CD4-positive, alpha-beta T cell treated with Interleukin-15 for 1 hour (primary cell): ENCODE measurements around the gene KRTAP5-5.
"Not testable (repeated sequence)": the region's sequence is repeated elsewhere in the genome, so short reads cannot be mapped to it uniquely, and the experiment has no call there.

ENCODE experiments used
- DNase-seq: peaks from one replicate; pipeline ENCODE4 v3.0.0-alpha.2; 2020

The KRTAP5-5 gene

GRCh38 chr11:1629326-1630185 is at the start of gene KRTAP5-5:
Gene KRTAP5-5 (plus strand): TSS chr11:1629775. CDS start chr11:1629841, 66 bp downstream.
- no peak for DNase-seq

DNA sequence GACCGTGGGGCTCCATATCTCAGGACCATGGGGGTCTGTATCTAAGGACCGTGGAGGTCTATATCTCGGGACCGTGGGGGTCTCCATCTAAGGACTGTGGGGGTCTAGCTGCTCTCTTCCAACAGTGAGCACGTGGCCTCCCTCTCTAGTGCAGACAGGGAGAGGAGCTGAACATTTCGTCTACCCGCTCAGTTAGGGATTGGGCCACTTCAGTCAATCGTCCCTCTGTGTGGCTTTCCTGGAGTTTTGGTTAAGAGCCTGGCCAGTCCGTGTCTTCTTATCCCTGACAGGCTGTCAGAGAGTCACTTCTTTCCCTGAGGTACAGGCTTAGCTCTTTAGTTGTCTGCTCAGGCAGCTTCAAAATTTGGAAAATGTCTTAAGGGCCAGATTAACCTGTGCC is 47.6 kb upstream of the KRTAP5-5 start:
- no peak for DNase-seq

DNA sequence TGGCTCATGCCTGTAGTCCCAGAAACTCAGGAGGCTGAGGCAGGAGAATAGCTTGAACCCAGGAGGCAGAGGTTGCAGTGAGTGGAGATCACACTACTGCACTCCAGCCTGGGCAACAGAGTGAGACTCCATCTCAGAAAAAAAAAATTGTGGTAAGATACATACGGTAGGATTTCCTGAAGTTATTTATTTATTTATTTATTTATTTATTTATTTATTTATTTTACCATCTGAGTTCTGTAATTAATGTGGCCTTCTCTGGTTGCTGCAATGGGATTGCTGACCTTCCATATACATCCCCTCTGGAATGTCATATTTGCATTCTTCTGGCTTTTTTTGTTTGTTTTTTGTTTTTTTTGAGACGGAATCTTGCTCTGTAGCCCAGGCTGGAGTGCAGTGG is 46.7 kb upstream of the KRTAP5-5 start:
- not testable (repeated sequence) for DNase-seq

DNA sequence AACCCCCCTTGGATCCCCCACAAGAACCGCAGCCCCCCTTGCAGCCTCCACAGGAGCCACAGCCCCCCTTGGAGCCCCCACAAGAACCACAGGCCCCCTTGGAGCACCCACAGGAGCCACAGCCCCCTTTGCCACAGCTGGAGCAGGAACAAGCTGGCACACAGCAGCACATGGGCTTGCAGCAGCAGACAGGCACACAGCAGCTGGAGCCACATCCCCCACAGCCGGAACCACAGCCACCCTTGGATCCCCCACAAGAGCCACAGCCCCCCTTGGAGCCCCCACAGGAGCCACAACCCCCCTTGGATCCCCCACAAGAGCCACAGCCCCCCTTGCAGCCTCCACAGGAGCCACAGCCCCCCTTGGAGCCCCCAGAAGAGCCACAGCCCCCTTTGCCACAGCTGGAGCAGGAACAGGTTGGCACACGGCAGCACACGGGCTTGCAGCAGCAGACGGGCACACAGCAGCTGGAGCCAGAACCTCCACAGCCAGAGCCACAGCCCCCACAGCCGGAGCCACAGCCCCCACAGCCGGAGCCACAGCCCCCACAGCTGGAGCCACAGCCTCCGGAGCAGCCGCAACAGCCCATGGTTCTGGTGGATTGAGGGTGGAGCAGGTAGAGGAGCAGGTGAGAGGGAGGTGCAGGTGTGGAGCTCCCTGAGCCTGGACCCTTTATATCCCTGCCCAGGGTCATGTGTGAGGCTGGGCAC is 44.8 kb upstream of the KRTAP5-5 start, which contains the start of gene KRTAP5-1:
Gene KRTAP5-1 (minus strand): TSS at position 623 of the 710 bp plus-strand sequence. CDS start 34 bp downstream, at position 589.
- DNase-seq = not testable (repeated sequence)

DNA sequence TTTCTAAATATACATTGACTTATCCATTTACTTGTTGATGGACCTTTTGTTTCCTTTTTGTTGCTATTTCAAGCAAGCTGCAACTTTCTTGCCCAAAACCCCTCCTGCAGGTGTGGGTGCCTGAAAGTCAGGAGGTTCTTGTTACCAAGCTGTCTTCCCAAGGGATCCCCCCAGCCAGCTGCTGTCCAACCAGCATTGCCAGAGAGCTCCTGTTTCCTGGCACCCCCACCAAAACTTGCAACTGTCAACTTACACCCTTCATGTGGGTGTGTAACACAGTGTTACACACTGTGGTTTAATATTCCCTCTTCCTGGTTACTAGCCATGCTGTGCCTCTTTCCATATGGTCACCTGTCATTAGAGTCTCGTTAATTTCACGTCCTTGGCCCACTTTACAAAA is 42.9 kb upstream of the KRTAP5-5 start:
- no peak for DNase-seq

DNA sequence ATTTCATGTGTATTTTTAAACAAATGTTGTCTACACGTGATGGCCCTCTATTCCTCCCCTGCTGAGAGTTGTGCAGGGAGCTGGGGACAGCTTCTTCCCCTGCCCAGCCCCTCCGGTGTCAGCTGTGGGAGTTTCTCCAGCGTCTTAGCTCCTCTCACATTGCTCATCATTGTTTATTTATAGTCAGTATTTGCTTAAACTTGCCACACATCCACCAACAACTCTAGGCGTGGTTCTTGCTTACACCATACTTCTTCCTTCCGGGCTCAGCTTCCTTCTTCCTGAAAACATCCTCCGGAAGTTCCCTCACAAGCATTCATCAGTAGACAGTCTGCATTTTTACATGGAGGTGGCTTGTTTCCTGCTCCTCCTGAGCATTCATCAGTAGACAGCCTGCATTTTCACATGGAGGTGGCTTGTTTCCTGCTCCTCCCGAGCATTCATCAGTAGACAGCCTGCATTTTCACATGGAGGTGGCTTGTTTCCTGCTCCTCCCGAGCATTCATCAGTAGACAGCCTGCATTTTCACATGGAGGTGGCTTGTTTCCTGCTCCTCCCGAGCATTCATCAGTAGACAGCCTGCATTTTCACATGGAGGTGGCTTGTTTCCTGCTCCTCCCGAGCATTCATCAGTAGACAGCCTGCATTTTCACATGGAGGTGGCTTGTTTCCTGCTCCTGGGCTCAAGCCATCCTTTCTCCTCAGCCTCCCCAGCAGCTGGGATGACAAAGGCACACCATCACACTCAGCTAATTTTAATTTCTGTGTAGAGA is 40.2 kb upstream of the KRTAP5-5 start:
- DNase-seq = peak; percentile 46

- DNase-seq = no peak
Observed at GRCh38 chr11:1589996-1590395, 39.6 kb upstream of the KRTAP5-5 start.

DNA sequence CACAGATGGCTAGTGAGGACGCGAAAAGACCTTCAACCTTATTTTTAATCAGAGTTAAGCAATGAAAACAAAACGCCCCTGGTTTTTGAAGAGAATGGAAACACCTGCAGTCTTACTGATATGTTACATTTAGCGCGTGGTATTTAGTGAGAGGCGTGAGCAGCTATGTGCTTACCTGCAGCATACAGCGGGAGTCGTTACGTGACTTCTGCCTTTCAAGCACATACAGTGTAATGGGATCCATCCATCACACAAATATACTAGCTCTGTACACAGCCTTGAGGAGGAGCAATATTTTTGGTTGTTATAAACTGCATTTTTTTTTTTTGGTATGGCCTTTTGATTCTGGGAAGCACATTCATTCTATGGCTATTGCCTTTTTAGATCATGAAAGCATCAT is 36.9 kb upstream of the KRTAP5-5 start:
- no peak for DNase-seq

- DNase-seq = not testable (repeated sequence)
Observed at GRCh38 chr11:1595994-1596575, 33.5 kb upstream of the KRTAP5-5 start.

- DNase-seq = not testable (repeated sequence)
Observed at GRCh38 chr11:1596576-1597121, 32.9 kb upstream of the KRTAP5-5 start.

DNA sequence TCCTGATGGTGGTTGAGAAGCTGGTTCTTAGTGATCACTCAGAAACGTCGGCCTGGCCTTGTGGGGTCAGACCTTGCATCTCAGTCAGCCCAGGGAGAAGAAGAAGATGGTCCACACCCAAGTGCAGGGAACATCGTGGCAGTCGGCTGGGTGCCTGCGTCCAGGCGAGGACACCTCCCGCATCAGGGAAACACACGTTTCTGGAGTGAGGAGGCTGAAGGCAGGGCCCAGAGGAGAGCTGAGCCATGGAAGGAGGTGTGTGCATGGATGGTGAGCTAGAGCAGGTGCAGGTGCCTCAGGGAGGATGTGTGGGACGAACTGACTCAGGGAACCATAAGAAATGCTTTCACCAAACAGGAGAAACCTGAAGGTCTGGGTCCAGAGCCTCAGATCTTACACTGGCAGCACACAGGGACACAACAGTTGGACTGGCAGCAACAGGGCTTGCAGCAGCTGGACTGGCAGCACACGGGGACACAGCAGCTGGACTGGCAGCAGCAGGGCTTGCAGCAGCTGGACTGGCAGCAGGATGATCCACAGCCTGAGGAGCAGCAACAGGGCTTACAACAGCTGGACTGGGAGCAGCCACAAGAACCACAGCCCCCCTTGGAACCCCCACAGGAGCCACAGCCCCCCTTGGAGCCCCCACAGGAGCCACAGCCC is 32.1 kb upstream of the KRTAP5-5 start:
- DNase-seq = no peak

DNA sequence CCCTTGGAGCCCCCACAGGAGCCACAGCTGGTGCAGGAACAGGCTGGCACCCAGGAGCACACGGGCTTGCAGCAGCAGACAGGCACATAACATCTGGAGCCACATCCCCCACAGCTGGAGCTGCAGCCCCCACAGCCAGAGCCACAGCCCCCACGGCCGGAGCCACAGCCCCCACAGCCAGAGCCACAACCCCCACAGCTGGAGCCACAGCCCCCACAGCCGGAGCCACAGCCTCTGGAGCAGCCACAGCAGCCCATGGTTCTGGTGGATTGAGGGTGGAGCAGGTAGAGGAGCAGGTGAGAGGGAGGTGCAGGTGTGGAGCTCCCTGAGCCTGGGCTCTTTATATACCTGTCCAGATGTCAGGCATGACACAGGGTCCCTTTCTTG is 31.6 kb upstream of the KRTAP5-5 start, which contains the start of gene KRTAP5-2:
Gene KRTAP5-2 (minus strand): TSS at position 301 of the 387 bp plus-strand sequence. CDS start 44 bp downstream, at position 257.
- DNase-seq = no peak

- DNase-seq = not testable (repeated sequence)
Observed at GRCh38 chr11:1598406-1598805, 31.2 kb upstream of the KRTAP5-5 start.

DNA sequence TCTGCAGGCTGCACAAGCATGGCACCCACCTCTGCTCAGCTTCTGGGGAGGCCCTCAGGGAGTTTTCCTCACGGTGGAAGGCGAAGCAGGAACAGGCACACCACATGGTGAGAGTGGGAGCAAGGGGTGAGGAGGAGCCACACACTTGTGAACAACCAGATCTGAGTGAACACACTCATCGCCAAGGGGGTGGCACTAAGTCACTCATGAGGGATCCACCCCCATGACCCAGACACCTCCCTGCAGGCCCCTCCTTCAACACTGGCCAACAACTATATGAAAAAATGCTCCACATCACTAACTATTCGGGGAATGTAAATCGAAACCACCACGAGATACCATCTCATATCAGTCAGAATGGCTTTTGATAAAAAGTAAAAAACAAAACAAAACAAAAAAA is 30.8 kb upstream of the KRTAP5-5 start:
- no peak for DNase-seq

DNA sequence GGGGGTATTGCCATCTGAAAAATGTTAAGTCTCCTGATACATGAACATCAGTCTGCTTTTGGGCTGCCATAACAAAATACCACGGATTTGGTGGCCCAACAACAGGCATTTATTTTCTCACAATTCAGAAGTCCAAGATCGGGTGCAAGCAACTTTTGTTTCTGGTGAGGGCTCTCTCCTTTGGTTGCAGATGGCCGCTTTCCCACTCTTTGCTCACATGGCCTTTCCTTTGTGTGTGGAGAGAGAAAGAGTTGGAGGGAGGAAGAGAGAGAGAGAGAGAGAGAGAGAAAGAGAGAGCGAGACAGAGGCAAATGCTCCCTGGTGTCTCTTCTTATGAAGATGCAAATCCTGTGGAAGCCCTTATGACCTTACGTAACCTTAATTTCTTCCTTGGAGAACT is 28.9 kb upstream of the KRTAP5-5 start:
- no peak for DNase-seq

GRCh38 chr11:1601663-1602062 is 27.9 kb upstream of the KRTAP5-5 start:
- DNase-seq = not testable (repeated sequence)

- no peak for DNase-seq
Observed at GRCh38 chr11:1603629-1604028, 25.9 kb upstream of the KRTAP5-5 start.

DNA sequence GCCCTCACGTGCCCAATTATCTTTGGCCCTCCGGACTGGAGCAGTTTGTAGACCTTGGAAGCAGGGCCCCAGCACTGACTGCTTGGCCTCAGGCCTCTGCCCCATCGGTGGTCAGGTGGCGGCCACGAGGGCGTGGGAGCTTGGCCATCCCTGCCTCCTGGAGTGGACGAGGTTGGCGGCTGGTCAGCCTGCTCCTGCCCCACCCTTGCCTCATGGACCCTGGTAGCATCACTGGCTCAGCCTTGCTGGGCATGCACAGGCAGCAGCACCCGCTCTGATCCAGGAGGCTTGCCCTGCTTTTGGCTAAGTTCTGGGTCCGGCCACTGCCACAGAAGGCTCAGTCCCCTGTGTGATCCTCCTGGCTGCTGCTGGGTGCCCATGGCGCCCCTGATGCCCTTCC is 25.4 kb upstream of the KRTAP5-5 start:
- DNase-seq = no peak

GRCh38 chr11:1604711-1605110 is 24.9 kb upstream of the KRTAP5-5 start:
- no peak for DNase-seq

- DNase-seq = not testable (repeated sequence)
Observed at GRCh38 chr11:1605923-1606322, 23.7 kb upstream of the KRTAP5-5 start.

- not testable (repeated sequence) for DNase-seq
Observed at GRCh38 chr11:1607156-1607845, 22.3 kb upstream of the KRTAP5-5 start.
